Activated gamma-delta T cell treated with Interleukin-2 at 50 U/mL for 16 hours (primary cell): Measurements from ENCODE around the gene USP22.
"Not testable (repeated sequence)": the region's sequence is repeated elsewhere in the genome, so short reads cannot be mapped to it uniquely, and the experiment has no call there.

Experiments
- DNase-seq: peaks from one replicate; pipeline ENCODE4 v3.0.0-alpha.2; 2020

The USP22 gene

GRCh38 chr17:20983359-20983637 is 59.5 kb downstream of the USP22 start:
- DNase-seq, result no peak

GRCh38 chr17:20982589-20983358 is 60.0 kb downstream of the USP22 start:
- DNase-seq, result no peak

- no peak for DNase-seq
Measured at GRCh38 chr17:20981046-20981920, 61.5 kb downstream of the USP22 start.

GRCh38 chr17:20979792-20980083 is 63.1 kb downstream of the USP22 start:
- DNase-seq, result no peak

- DNase-seq, result not testable (repeated sequence)
Measured at GRCh38 chr17:20979007-20979791, 63.6 kb downstream of the USP22 start.

GRCh38 chr17:20977609-20978253 is 65.1 kb downstream of the USP22 start:
- DNase-seq, result not testable (repeated sequence)

- DNase-seq, result no peak
Measured at GRCh38 chr17:20975566-20975965, 67.2 kb downstream of the USP22 start.

GRCh38 chr17:20970329-20970728 is 72.5 kb downstream of the USP22 start:
- DNase-seq, result no peak

GRCh38 chr17:20968913-20969616 is 73.7 kb downstream of the USP22 start:
- no peak for DNase-seq

GRCh38 chr17:20967776-20968175 is 75.0 kb downstream of the USP22 start:
- DNase-seq, result no peak

GRCh38 chr17:20966870-20967269 is 75.9 kb downstream of the USP22 start:
- DNase-seq, result no peak

- DNase-seq, result no peak
Measured at GRCh38 chr17:20965492-20965891, 77.3 kb downstream of the USP22 start.

GRCh38 chr17:20961586-20961985 is 81.2 kb downstream of the USP22 start:
- no peak for DNase-seq

GRCh38 chr17:20960871-20961270 is 81.9 kb downstream of the USP22 start:
- DNase-seq, result no peak

- no peak for DNase-seq
Measured at GRCh38 chr17:20955427-20956323, 87.1 kb downstream of the USP22 start.

GRCh38 chr17:20954794-20955193 is 88.0 kb downstream of the USP22 start:
- no peak for DNase-seq

GRCh38 chr17:20952183-20952582 is 90.6 kb downstream of the USP22 start:
- DNase-seq, result no peak
